Mesenchymal stem cell (in vitro differentiated cells and primary cell): ENCODE data around the gene TGM1.

ENCODE experiments used
- DNase-seq: peaks from one replicate; pipeline ENCODE4 v3.0.0-alpha.2; 2013
- H2AFZ ChIP-seq: one replicate; pipeline ENCODE4 v1.6.1; 2013; ENCODE audit warnings: low read depth, mild to moderate bottlenecking, control low read depth, inconsistent platforms, low read length, moderate library complexity
- H2AK5ac ChIP-seq: 2 replicates; pipeline ENCODE4 v1.6.1; 2013; ENCODE audit warnings: low read length, moderate library complexity, mild to moderate bottlenecking, inconsistent platforms; ENCODE audit not compliant: severe bottlenecking
- H2BK120ac ChIP-seq: one replicate; pipeline ENCODE4 v1.6.1; 2013; ENCODE audit warnings: low read depth, mild to moderate bottlenecking, inconsistent platforms, low read length, moderate library complexity
- H2BK12ac ChIP-seq, 2 experiments: one replicate each; pipeline ENCODE4 v1.6.1; 2013; ENCODE audit warnings: inconsistent platforms in 2 of 2, low read length in 2 of 2, mild to moderate bottlenecking in 2 of 2, moderate library complexity in 2 of 2, control low read depth in 1 of 2
- H2BK15ac ChIP-seq: one replicate; pipeline ENCODE4 v1.6.1; 2013; ENCODE audit warnings: mild to moderate bottlenecking, low read depth, inconsistent platforms; ENCODE audit not compliant: poor library complexity, severe bottlenecking
- H2BK5ac ChIP-seq: 2 replicates; pipeline ENCODE4 v1.6.1; 2013; ENCODE audit warnings: low read depth, mild to moderate bottlenecking, low read length, control low read depth, inconsistent platforms; ENCODE audit not compliant: poor library complexity, severe bottlenecking
- H3K14ac ChIP-seq, 2 experiments: one replicate each; pipeline ENCODE4 v1.6.1; 2013; ENCODE audit warnings: inconsistent platforms in 2 of 2, low read length in 2 of 2, control low read depth in 1 of 2, mild to moderate bottlenecking in 1 of 2, moderate library complexity in 1 of 2
- H3K18ac ChIP-seq, 2 experiments: one replicate each; pipeline ENCODE4 v1.6.1; 2013; ENCODE audit warnings: inconsistent platforms in 2 of 2, low read length in 2 of 2, control low read depth in 1 of 2, low read depth in 1 of 2, mild to moderate bottlenecking in 1 of 2
- H3K23ac ChIP-seq, 2 experiments: one replicate each; pipeline ENCODE4 v1.6.1; 2013; ENCODE audit warnings: inconsistent platforms in 2 of 2, low read length in 2 of 2, mild to moderate bottlenecking in 2 of 2, moderate library complexity in 2 of 2, control low read depth in 1 of 2
- H3K27ac ChIP-seq: 2 replicates; pipeline ENCODE4 v1.5.1; 2013; ENCODE audit warnings: mild to moderate bottlenecking, moderate library complexity, low read length, control low read depth, inconsistent platforms; ENCODE audit not compliant: poor library complexity, severe bottlenecking
- H3K27me3 ChIP-seq, 2 experiments: 2 replicates each; pipeline versions ENCODE4 v1.6.1 to v1.7.0; 2013; ENCODE audit warnings: low read length in 2 of 2, mild to moderate bottlenecking in 2 of 2, moderate library complexity in 2 of 2, control low read depth in 1 of 2, inconsistent platforms in 1 of 2; ENCODE audit not compliant: control insufficient read depth in 1 of 2, insufficient read depth in 1 of 2
- H3K36me3 ChIP-seq, 2 experiments: 2 replicates each; pipeline versions ENCODE4 v1.6.1 to v1.7.0; 2013; ENCODE audit warnings: low read length in 2 of 2, control low read depth in 1 of 2, inconsistent platforms in 1 of 2, low read depth in 1 of 2, mild to moderate bottlenecking in 1 of 2; ENCODE audit not compliant: insufficient read depth in 2 of 2, control insufficient read depth in 1 of 2
- H3K4ac ChIP-seq, 2 experiments: one replicate each; pipeline ENCODE4 v1.6.1; 2013; ENCODE audit warnings: inconsistent platforms in 2 of 2, low read length in 2 of 2, mild to moderate bottlenecking in 2 of 2, moderate library complexity in 2 of 2, control low read depth in 1 of 2, low read depth in 1 of 2
- H3K4me1 ChIP-seq: 2 replicates; pipeline ENCODE4 v1.6.1; 2013; ENCODE audit warnings: low read depth, low read length, control low read depth; ENCODE audit not compliant: control insufficient read depth, insufficient read depth
- H3K4me2 ChIP-seq: 2 replicates; pipeline ENCODE4 v1.6.1; 2013; ENCODE audit warnings: low read length, mild to moderate bottlenecking, inconsistent platforms; ENCODE audit not compliant: poor library complexity, severe bottlenecking
- H3K4me3 ChIP-seq, 2 experiments: 2 replicates each; pipeline versions ENCODE4 v1.5.1 to v1.7.0; 2013; ENCODE audit warnings: low read length in 2 of 2, mild to moderate bottlenecking in 2 of 2, control low read depth in 1 of 2, low read depth in 1 of 2; ENCODE audit not compliant: insufficient read depth in 1 of 2
- H3K79me1 ChIP-seq: replicated peaks from 2 replicates; pipeline ENCODE4 v1.6.1; 2013; ENCODE audit warnings: mild to moderate bottlenecking, control low read depth, low read length, inconsistent platforms; ENCODE audit not compliant: poor library complexity, severe bottlenecking
- H3K9ac ChIP-seq: 2 replicates; pipeline ENCODE4 v1.7.0; 2013; ENCODE audit warnings: mild to moderate bottlenecking, low read length, moderate library complexity
- H3K9me3 ChIP-seq: 2 replicates; pipeline ENCODE4 v1.7.0; 2013; ENCODE audit warnings: mild to moderate bottlenecking, low read length; ENCODE audit not compliant: control insufficient read depth
- H4K8ac ChIP-seq: one replicate; pipeline ENCODE4 v1.6.1; 2013; ENCODE audit warnings: inconsistent platforms, mild to moderate bottlenecking, low read length, moderate library complexity
- H4K91ac ChIP-seq: one replicate; pipeline ENCODE4 v1.6.1; 2013; ENCODE audit warnings: mild to moderate bottlenecking, low read length, inconsistent platforms
- WGBS: methylation state at CpG from one replicate; pipeline ENCODE4 v1.1.7; 2013; ENCODE audit warnings: mixed read lengths; 5-methylcytosine and 5-hydroxymethylcytosine counted together

The TGM1 gene

DNA sequence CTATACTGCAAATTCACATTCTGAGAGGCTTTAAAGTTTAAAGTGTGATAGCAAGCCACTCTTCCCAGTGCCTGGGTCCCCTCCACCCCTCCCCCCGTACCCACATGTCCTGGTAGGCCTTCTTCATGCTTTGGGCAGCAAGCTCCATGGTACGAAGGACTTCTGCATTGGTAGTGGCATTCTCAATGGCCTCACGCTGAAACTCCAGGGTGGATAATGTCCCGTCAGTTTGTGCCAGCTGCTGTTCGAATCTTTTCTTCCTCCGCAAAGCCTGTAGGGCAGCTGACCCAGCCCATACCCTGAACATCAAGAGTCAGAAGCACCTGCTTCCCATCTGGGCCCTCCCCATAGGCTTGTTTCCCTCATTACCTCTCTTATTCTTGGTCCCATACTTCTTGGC, 51.7 kb downstream of the TGM1 start:
- H2BK5ac ChIP-seq: no peak overlapping the region
- DNase-seq: no peak
- H4K8ac ChIP-seq: no peak overlapping the region
- H2BK15ac ChIP-seq: no peak overlapping the region
- peaks cover 15% of the 10 kb centered on the region for H3K4me1 ChIP-seq
- H3K4me2 ChIP-seq: peak overlapping the region; percentile 25
- no peak overlapping the region for H3K18ac ChIP-seq
- H2BK120ac ChIP-seq: no peak overlapping the region
- no peak overlapping the region for H3K9ac ChIP-seq
- 98% methylated on average over 6 of the region's 6 CpGs for WGBS
- H3K23ac ChIP-seq: no peak overlapping the region
- H3K4ac ChIP-seq: no peak overlapping the region
- H3K79me1 ChIP-seq: peaks cover 29% of the 10 kb centered on the region
- peaks cover 35 to 63% of the 10 kb centered on the region in 2 experiments for H3K36me3 ChIP-seq
- no peak overlapping the region for H3K14ac ChIP-seq
- no peak overlapping the region for H3K4me3 ChIP-seq
- H2AK5ac ChIP-seq: no peak overlapping the region
- H3K9me3 ChIP-seq: no peaks in the 10 kb centered on the region
- no peak overlapping the region for H2BK12ac ChIP-seq
- no peak overlapping the region for H4K91ac ChIP-seq
- H3K27ac ChIP-seq: no peak overlapping the region
- no peaks in the 10 kb centered on the region for H3K27me3 ChIP-seq
- no peak overlapping the region for H2AFZ ChIP-seq

DNA sequence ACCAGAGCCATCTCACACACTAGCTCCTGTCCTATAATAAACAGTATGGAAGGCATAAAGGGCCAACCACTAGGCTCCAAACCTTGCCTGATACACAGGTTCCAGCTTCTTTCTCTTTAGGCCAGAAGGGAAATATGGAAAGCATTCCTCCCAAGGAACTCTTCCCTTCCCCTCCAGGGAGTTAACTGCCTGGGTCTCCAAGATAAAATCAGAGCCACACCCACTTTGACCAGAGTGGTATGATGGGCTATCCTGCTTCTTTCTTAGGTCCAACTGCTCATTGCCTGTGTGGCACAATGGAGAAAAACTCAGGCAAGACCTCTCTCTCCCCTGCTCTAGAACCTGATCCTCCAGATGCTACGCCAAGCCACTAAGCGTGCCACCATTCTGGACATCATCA, 55.4 kb downstream of the TGM1 start:
- H3K9ac ChIP-seq: no peak overlapping the region
- no peak overlapping the region for H3K4ac ChIP-seq
- no peak overlapping the region for H2BK120ac ChIP-seq
- DNase-seq: no peak
- H3K4me1 ChIP-seq: peaks cover 6% of the 10 kb centered on the region
- H3K23ac ChIP-seq: no peak overlapping the region
- H4K91ac ChIP-seq: no peak overlapping the region
- H3K18ac ChIP-seq: no peak overlapping the region
- H3K79me1 ChIP-seq: peaks cover 37% of the 10 kb centered on the region
- no peaks in the 10 kb centered on the region for H3K27me3 ChIP-seq
- H2BK5ac ChIP-seq: no peak overlapping the region
- no peak overlapping the region for H2AK5ac ChIP-seq
- H4K8ac ChIP-seq: no peak overlapping the region
- H3K9me3 ChIP-seq: no peaks in the 10 kb centered on the region
- WGBS: 100% methylated on average over 2 of the region's 2 CpGs
- no peak overlapping the region for H3K4me3 ChIP-seq
- H2BK12ac ChIP-seq: no peak overlapping the region
- H3K14ac ChIP-seq: no peak overlapping the region
- H3K27ac ChIP-seq: no peak overlapping the region
- peaks cover 45 to 81% of the 10 kb centered on the region in 2 experiments for H3K36me3 ChIP-seq
- H2BK15ac ChIP-seq: no peak overlapping the region
- H3K4me2 ChIP-seq: no peak overlapping the region
- no peak overlapping the region for H2AFZ ChIP-seq

DNA sequence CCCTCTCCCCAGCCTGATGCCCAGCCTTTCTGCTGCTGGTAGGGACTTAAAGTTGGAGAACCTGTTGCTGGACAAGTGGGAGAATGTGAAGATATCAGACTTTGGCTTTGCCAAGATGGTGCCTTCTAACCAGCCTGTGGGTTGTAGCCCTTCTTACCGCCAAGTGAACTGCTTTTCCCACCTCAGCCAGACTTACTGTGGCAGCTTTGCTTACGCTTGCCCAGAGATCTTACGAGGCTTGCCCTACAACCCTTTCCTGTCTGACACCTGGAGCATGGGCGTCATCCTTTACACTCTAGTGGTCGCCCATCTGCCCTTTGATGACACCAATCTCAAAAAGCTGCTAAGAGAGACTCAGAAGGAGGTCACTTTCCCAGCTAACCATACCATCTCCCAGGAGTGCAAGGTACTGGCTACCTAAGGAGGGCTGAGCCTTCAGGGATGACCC, 55.8 kb downstream of the TGM1 start:
- H3K18ac ChIP-seq: no peak overlapping the region
- peaks cover 37% of the 10 kb centered on the region for H3K79me1 ChIP-seq
- H3K4me3 ChIP-seq: no peak overlapping the region
- no peaks in the 10 kb centered on the region for H3K9me3 ChIP-seq
- H2BK12ac ChIP-seq: no peak overlapping the region
- no peak overlapping the region for H3K4me2 ChIP-seq
- no peak overlapping the region for H3K23ac ChIP-seq
- H3K4ac ChIP-seq: no peak overlapping the region
- H2AK5ac ChIP-seq: no peak overlapping the region
- H3K36me3 ChIP-seq: peaks cover 45 to 82% of the 10 kb centered on the region in 2 experiments
- H4K91ac ChIP-seq: no peak overlapping the region
- H3K4me1 ChIP-seq: peaks cover 3% of the 10 kb centered on the region
- no peak overlapping the region for H2AFZ ChIP-seq
- no peak overlapping the region for H2BK5ac ChIP-seq
- H4K8ac ChIP-seq: no peak overlapping the region
- H3K14ac ChIP-seq: no peak overlapping the region
- DNase-seq: no peak
- H2BK120ac ChIP-seq: no peak overlapping the region
- no peaks in the 10 kb centered on the region for H3K27me3 ChIP-seq
- no peak overlapping the region for H3K27ac ChIP-seq
- no peak overlapping the region for H3K9ac ChIP-seq
- no peak overlapping the region for H2BK15ac ChIP-seq
- over 99% methylated on average over 5 of the region's 5 CpGs for WGBS

DNA sequence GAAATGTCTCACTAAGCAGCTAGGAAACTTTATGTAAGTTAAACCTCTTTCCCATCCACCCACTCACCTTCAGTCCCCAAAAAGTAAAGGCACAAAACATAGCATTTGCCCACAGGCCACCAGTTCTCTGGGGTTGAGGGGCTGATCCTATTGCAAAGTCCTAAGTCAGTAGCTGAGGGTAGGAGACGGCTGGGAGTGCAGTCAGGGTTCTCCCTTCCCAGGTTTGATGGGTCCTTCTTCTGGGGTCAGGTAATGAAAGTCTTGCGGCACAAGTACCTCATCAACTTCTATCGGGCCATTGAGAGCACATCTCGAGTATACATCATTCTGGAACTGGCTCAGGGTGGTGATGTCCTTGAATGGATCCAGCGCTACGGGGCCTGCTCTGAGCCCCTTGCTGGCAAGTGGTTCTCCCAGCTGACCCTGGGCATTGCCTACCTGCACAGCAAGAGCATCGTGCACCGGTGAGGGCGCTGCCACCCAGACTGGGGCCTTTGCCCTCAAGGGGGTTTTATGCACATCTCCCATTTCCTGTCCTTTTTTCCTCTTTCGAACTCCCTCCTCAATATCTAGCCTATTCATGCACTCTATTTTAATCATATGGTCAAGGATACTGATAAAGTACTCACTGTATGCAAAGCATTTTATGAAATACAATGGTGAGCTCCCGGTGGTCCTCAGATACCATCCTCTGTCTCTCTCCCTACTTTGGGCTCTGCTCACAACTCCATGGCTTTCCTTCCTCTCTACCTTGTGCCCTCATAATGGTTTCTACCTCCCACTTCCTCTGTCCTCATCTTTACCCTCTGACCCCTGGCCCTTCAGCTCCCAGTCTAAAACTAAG, 56.5 kb downstream of the TGM1 start:
- peaks cover 3% of the 10 kb centered on the region for H3K9me3 ChIP-seq
- no peak overlapping the region for H3K9ac ChIP-seq
- no peak overlapping the region for H2BK12ac ChIP-seq
- no peak overlapping the region for H3K4me3 ChIP-seq
- no peak overlapping the region for H4K8ac ChIP-seq
- H3K4ac ChIP-seq: no peak overlapping the region
- peaks cover 48 to 81% of the 10 kb centered on the region in 2 experiments for H3K36me3 ChIP-seq
- H3K14ac ChIP-seq: no peak overlapping the region
- H3K79me1 ChIP-seq: peaks cover 39% of the 10 kb centered on the region
- H3K27me3 ChIP-seq: no peaks in the 10 kb centered on the region
- no peak overlapping the region for H2BK120ac ChIP-seq
- no peak overlapping the region for H3K27ac ChIP-seq
- no peak overlapping the region for H2AFZ ChIP-seq
- H2AK5ac ChIP-seq: no peak overlapping the region
- no peak overlapping the region for H2BK15ac ChIP-seq
- over 99% methylated on average over 11 of the region's 11 CpGs for WGBS
- no peak overlapping the region for H4K91ac ChIP-seq
- no peak overlapping the region for H3K4me2 ChIP-seq
- H3K23ac ChIP-seq: no peak overlapping the region
- no peak for DNase-seq
- H3K4me1 ChIP-seq: peaks cover 3% of the 10 kb centered on the region
- H2BK5ac ChIP-seq: no peak overlapping the region
- H3K18ac ChIP-seq: no peak overlapping the region
